ENCODE measurements around the gene ABCA3.

The ABCA3 gene

DNA sequence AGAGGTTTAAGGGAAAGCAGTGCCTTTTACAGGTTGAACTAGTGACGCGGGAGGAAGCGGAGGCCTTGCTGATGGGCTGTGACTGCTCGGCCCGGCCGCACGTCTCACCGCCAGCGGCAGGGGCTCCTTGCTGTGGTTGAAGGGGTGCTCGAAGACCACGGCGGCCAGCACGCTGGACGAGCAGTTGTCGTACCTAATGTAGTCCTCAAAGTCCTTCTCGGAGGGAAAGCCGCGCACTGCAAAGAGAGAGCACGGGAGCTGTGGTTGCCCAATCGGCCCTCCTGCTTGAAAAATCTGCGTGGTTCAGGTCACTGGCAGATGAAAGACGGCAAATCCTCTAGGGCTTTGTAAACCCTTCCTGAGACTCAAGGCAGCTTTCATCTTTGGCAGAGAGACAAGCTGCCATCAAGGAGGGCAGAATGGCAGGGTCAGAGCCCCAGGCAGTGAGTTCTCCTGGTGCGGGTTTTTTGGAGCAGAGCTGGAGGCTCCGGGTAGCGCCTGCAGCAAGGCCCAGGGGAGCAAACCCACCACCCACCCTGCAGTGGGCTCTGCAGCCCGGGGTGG is 16.1 kb downstream of the ABCA3 start:
- TF ChIP-seq, protein P1, sequence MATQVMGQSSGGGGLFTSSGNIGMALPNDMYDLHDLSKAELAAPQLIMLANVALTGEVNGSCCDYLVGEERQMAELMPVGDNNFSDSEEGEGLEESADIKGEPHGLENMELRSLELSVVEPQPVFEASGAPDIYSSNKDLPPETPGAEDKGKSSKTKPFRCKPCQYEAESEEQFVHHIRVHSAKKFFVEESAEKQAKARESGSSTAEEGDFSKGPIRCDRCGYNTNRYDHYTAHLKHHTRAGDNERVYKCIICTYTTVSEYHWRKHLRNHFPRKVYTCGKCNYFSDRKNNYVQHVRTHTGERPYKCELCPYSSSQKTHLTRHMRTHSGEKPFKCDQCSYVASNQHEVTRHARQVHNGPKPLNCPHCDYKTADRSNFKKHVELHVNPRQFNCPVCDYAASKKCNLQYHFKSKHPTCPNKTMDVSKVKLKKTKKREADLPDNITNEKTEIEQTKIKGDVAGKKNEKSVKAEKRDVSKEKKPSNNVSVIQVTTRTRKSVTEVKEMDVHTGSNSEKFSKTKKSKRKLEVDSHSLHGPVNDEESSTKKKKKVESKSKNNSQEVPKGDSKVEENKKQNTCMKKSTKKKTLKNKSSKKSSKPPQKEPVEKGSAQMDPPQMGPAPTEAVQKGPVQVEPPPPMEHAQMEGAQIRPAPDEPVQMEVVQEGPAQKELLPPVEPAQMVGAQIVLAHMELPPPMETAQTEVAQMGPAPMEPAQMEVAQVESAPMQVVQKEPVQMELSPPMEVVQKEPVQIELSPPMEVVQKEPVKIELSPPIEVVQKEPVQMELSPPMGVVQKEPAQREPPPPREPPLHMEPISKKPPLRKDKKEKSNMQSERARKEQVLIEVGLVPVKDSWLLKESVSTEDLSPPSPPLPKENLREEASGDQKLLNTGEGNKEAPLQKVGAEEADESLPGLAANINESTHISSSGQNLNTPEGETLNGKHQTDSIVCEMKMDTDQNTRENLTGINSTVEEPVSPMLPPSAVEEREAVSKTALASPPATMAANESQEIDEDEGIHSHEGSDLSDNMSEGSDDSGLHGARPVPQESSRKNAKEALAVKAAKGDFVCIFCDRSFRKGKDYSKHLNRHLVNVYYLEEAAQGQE (IDR thresholded peaks at IDR 0.05; ENCODE audit: insufficient read depth in 1 of 2, low read depth in 2 of 2, low read length in 2 of 2) = no peak
- TF ChIP-seq TAF1 (IDR thresholded peaks at IDR 0.05; ENCODE audit: borderline replicate concordance, insufficient read depth, low read length) (no peak), SIN3A (IDR thresholded peaks at IDR 0.05; ENCODE audit: borderline replicate concordance, insufficient read depth, low read length) (no peak), POLR2AphosphoS5 (IDR thresholded peaks at IDR 0.05; ENCODE audit: low read depth, low read length) (no peak), FOXP2 (optimal IDR thresholded peaks at IDR 0.05; ENCODE audit: borderline replicate concordance, extremely low read depth, extremely low read length, insufficient read depth) (no peak)

DNA sequence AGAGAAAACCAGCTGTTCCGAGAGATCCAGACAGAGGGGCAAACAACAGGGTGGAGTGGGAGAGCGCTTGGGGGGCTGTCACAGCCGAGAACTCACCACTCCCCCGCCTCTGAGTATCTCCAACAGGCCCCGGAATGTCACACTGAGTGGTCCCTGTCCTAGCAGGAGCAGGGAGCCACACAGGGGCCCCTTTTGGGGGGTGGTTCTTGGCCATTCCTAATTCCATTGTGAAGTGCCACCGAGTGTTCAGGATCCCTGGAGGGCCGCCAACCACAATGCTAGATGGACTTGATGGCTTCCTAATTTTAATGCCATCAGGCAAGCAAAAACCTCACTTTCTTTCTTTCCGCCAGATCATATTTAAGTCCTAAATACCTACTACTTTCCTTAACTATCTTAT is 16.8 kb downstream of the ABCA3 start:
- TF ChIP-seq FOXP2 (optimal IDR thresholded peaks at IDR 0.05; ENCODE audit: borderline replicate concordance, extremely low read depth, extremely low read length, insufficient read depth) (no peak), TAF1 (IDR thresholded peaks at IDR 0.05; ENCODE audit: borderline replicate concordance, insufficient read depth, low read length) (no peak), POLR2AphosphoS5 (IDR thresholded peaks at IDR 0.05; ENCODE audit: low read depth, low read length) (no peak), SIN3A (IDR thresholded peaks at IDR 0.05; ENCODE audit: borderline replicate concordance, insufficient read depth, low read length) (no peak)
- TF ChIP-seq, protein P1 (IDR thresholded peaks at IDR 0.05; ENCODE audit: insufficient read depth in 1 of 2, low read depth in 2 of 2, low read length in 2 of 2) = no peak

DNA sequence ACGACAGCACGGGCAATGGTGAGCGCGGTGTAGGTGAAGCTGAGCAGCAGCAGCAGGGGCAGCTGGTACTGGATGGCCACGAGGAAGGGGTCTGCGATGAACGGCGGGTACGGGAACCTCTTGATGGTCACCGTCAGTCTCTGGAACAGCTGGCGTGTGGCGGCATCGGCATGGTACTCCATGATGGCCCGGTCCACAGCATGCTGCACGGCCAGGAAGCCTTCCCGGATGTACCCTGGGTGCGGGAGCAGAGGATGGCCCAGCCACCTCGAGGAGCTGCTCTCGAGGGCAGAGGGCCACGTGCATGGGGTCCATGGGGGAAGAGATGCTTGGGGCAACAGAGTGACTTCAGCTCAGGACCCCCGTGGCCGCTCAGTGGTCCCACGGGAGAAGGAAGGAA is 20.9 kb downstream of the ABCA3 start:
- TF ChIP-seq TAF1 (IDR thresholded peaks at IDR 0.05; ENCODE audit: borderline replicate concordance, insufficient read depth, low read length) = no peak
- no peak for TF ChIP-seq FOXP2 (optimal IDR thresholded peaks at IDR 0.05; ENCODE audit: borderline replicate concordance, extremely low read depth, extremely low read length, insufficient read depth)
- TF ChIP-seq POLR2AphosphoS5 (IDR thresholded peaks at IDR 0.05; ENCODE audit: low read depth, low read length) = no peak
- TF ChIP-seq, protein P1 (IDR thresholded peaks at IDR 0.05; ENCODE audit: insufficient read depth in 1 of 2, low read depth in 2 of 2, low read length in 2 of 2) = no peak
- TF ChIP-seq SIN3A (IDR thresholded peaks at IDR 0.05; ENCODE audit: borderline replicate concordance, insufficient read depth, low read length) = no peak

DNA sequence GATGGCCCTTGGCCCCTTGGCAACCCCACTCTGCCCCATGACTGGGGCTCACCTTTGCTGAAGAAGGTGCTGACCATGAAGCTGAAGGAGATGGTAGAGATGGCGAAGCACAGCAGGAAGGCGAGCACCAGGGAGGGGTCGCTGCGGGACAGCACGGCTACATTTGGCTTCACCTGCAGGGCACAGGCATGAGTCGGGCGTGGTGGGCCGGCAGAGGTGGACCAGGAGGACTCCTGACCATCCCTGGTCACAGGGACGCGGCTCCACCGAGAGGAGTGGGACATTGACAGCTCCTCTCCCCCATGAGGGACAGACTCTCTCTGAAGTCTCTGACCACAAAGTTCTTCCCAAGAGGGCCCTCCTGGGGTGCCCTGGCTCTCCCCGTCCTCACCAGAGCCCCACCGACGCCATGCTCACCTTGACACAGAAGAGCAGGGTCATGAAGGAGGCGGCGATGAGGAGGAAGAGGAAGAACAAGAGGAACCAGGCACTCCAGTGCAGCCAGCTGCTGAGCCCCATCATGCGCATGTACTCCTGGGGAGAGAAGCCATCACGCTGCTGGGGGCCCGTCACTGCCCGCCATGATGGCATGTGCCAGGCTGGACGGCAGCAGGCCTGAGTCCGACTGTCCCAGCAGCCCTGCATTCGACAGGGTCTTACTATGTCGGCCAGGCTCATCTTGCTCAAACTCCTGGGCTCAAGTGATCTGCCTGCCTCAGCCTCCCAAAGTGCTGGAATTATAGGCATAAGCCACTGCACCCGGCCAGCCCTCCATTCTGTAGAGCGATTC is 23.1 kb downstream of the ABCA3 start:
- no peak for TF ChIP-seq TAF1 (IDR thresholded peaks at IDR 0.05; ENCODE audit: borderline replicate concordance, insufficient read depth, low read length)
- TF ChIP-seq FOXP2 (optimal IDR thresholded peaks at IDR 0.05; ENCODE audit: borderline replicate concordance, extremely low read depth, extremely low read length, insufficient read depth) = no peak
- TF ChIP-seq, protein P1 (IDR thresholded peaks at IDR 0.05; ENCODE audit: insufficient read depth in 1 of 2, low read depth in 2 of 2, low read length in 2 of 2) = no peak
- no peak for TF ChIP-seq POLR2AphosphoS5 (IDR thresholded peaks at IDR 0.05; ENCODE audit: low read depth, low read length)
- TF ChIP-seq SIN3A (IDR thresholded peaks at IDR 0.05; ENCODE audit: borderline replicate concordance, insufficient read depth, low read length) = no peak
